ENCODE data around the gene DNAJB11. TPM values are rescaled to one million over a fixed set of nuclear protein-coding genes. Genes with fewer than 3 reads are reported as not detected.
A peak's percentile ranks its signal among the peaks of the same experiment; 100 is the strongest.

The DNAJB11 gene
- total RNA-seq, 1 experiment from 2014 or later: 87.9 TPM

- ChIA-PET CTCF (interaction anchor here (2.4 kb wide), 1 partner anchor 278 kb away, joined by 13 read pairs; no protein-coding TSS in a partner anchor), POLR2A (interaction anchor here (0.6 kb wide), 1 partner anchor 33 kb away, joined by 6 read pairs; no protein-coding TSS in a partner anchor)
- in situ Hi-C loops (cut with HindIII; ENCODE audit: low pct_unique_long_range_greater_than_20kb, low sequenced_read_pairs): no loop called here
- BruUV-seq (replicated peaks): no TSS peak
- Histone ChIP-seq H3K36me3 (ENCODE audit: control insufficient read depth, insufficient read depth, low read length) (no peaks in the 10 kb centered on the region), H3K9me3 (ENCODE audit: control insufficient read depth, insufficient read depth, low read depth, low read length) (no peaks in the 10 kb centered on the region), H3K4me1 (ENCODE audit: control insufficient read depth, insufficient read depth, low read length) (no peaks in the 10 kb centered on the region), H3K27ac (ENCODE audit: low read length) (no peak overlapping the region), H3K27me3 (ENCODE audit: control insufficient read depth, insufficient read depth, low read length) (no peaks in the 10 kb centered on the region), H3K4me3 (ENCODE audit: low read depth in 2 of 2, low read length in 2 of 2) (no peak overlapping the region)
- no peak for TF ChIP-seq REST (IDR thresholded peaks at IDR 0.05; ENCODE audit: insufficient read depth in 1 of 2, low read depth in 2 of 2, low read length in 1 of 2)
- TF ChIP-seq CTCF (IDR thresholded peaks at IDR 0.05): no peak
- no peak for TF ChIP-seq POLR2AphosphoS5 (IDR thresholded peaks at IDR 0.05; ENCODE audit: low read depth, low read length)
- intact Hi-C loops (cut with micrococcal nuclease; ENCODE audit: unreplicated experiment): no loop called here
- no peak for ATAC-seq
- DNase-seq (ENCODE audit: low read depth, low spot score): no peak
These were observed 31.7 kb upstream of the DNAJB11 start for GRCh38 chr3:186538779-186539178.

- intact Hi-C loops (cut with micrococcal nuclease; ENCODE audit: unreplicated experiment): loop anchor here (1.0 kb wide), 1 partner anchor 281 kb away; no protein-coding TSS in a partner anchor
- no peak for TF ChIP-seq REST (IDR thresholded peaks at IDR 0.05; ENCODE audit: insufficient read depth in 1 of 2, low read depth in 2 of 2, low read length in 1 of 2)
- peak; percentile 83 for TF ChIP-seq CTCF (IDR thresholded peaks at IDR 0.05)
- no peak for TF ChIP-seq SIN3A (IDR thresholded peaks at IDR 0.05; ENCODE audit: borderline replicate concordance, insufficient read depth, low read depth, low read length)
- no peak for TF ChIP-seq POLR2AphosphoS5 (IDR thresholded peaks at IDR 0.05; ENCODE audit: low read depth, low read length)
- peak; percentile 85 for TF ChIP-seq TCF7L2 (IDR thresholded peaks at IDR 0.05; ENCODE audit: low read depth, low read length)
- Histone ChIP-seq H3K4me1 (ENCODE audit: control insufficient read depth, insufficient read depth, low read length) (no peaks in the 10 kb centered on the region), H3K9me3 (ENCODE audit: control insufficient read depth, insufficient read depth, low read depth, low read length) (no peaks in the 10 kb centered on the region), H3K36me3 (ENCODE audit: control insufficient read depth, insufficient read depth, low read length) (peaks cover 8% of the 10 kb centered on the region; the same call in 1 of the 2 replicates), H3K27ac (ENCODE audit: low read length) (no peak overlapping the region), H3K27me3 (ENCODE audit: control insufficient read depth, insufficient read depth, low read length) (no peaks in the 10 kb centered on the region), H3K4me3 (ENCODE audit: low read depth in 2 of 2, low read length in 2 of 2) (no peak overlapping the region)
- POLR2A ChIA-PET: interaction anchor here (0.5 to 0.7 kb wide), 2 partner anchors 91 to 132 kb away, joined by 3 read pairs; no protein-coding TSS in a partner anchor
- BruUV-seq (replicated peaks): no TSS peak
- CTCF ChIA-PET: interaction anchor here (0.5 to 2.4 kb wide), 13 partner anchors 9 to 597 kb away, joined by 3 to 13 read pairs (median 4); partner anchors contain the start of gene DNAJB11
- DNase-seq (ENCODE audit: low read depth, low spot score): peak; percentile 72
- in situ Hi-C loops (cut with HindIII; ENCODE audit: low pct_unique_long_range_greater_than_20kb, low sequenced_read_pairs): no loop called here
- ATAC-seq: peak; percentile 93
These were observed 30.2 kb upstream of the DNAJB11 start for GRCh38 chr3:186540221-186540834.
